Spleen (tissue), 11 donors: Measurements from ENCODE around the gene CDK10. TPM values are rescaled to one million over a fixed set of nuclear protein-coding genes. Genes with fewer than 3 reads are reported as not detected.

Experiments
- DNase-seq: peaks from one replicate; pipeline ENCODE4 v3.0.0-alpha.2; 2020
- H3K27ac ChIP-seq, 8 donors: fragments of 200-600 bp; sonication (generic) in 7 of 8; 1 replicate in 4 of 8; 2 replicates in 4 of 8; pipeline versions ENCODE4 v1.5.0 to v1.8.0; 2016 to 2021; ENCODE audit warnings: inconsistent platforms in 4 of 8, mild to moderate bottlenecking in 4 of 8, moderate library complexity in 1 of 8
- H3K27me3 ChIP-seq, 7 donors: fragments of 200-600 bp; sonication (generic) in 6 of 7; replicated peaks in 1 of 7; 1 replicate in 4 of 7; 2 replicates in 3 of 7; pipeline versions ENCODE4 v1.5.0 to v1.8.0; 2016 to 2021; ENCODE audit warnings: inconsistent platforms in 3 of 7, mild to moderate bottlenecking in 1 of 7
- H3K36me3 ChIP-seq, 6 donors: fragments of 200-600 bp; sonication (generic) in 5 of 6; 1 replicate in 4 of 6; 2 replicates in 2 of 6; pipeline versions ENCODE4 v1.5.0 to v1.8.0; 2016 to 2021; ENCODE audit warnings: inconsistent platforms in 2 of 6
- H3K4me1 ChIP-seq, 6 donors: fragments of 200-600 bp; sonication (generic) in 5 of 6; 1 replicate in 3 of 6; 2 replicates in 3 of 6; pipeline versions ENCODE4 v1.5.0 to v1.8.0; 2016 to 2021; ENCODE audit warnings: inconsistent platforms in 3 of 6
- H3K4me3 ChIP-seq, 8 donors: fragments of 200-600 bp; sonication (generic) in 7 of 8; 1 replicate in 4 of 8; 2 replicates in 4 of 8; pipeline versions ENCODE4 v1.5.0 to v1.8.0; 2016 to 2021; ENCODE audit warnings: inconsistent platforms in 4 of 8, mild to moderate bottlenecking in 4 of 8, moderate library complexity in 2 of 8
- H3K9me3 ChIP-seq, 8 donors: fragments of 200-600 bp; sonication (generic) in 7 of 8; 1 replicate in 4 of 8; 2 replicates in 4 of 8; pipeline versions ENCODE4 v1.5.0 to v1.8.0; 2016 to 2021; ENCODE audit warnings: inconsistent platforms in 4 of 8
- CTCF ChIP-seq, 11 experiments: fragments of 200-600 bp in 7 of 11; fragments of 450-650 bp in 4 of 11; sonication (generic) in 4 of 11; IDR thresholded peaks in 8 of 11; conservative IDR thresholded peaks in 3 of 11; 1 replicate in 7 of 11; 2 replicates in 4 of 11; pipeline versions ENCODE4 v1.4.0 to v1.8.0; 2016 to 2021; ENCODE audit warnings: antibody characterized with exemption in 11 of 11, inconsistent platforms in 4 of 11, mild to moderate bottlenecking in 1 of 11
- POLR2A ChIP-seq, 3 donors: fragments of 450-650 bp; IDR thresholded peaks; one replicate each; pipeline ENCODE4 v1.5.1; 2017; ENCODE audit warnings: antibody characterized with exemption in 3 of 3, mild to moderate bottlenecking in 1 of 3
- POLR2AphosphoS5 ChIP-seq, 3 donors: sonication (generic); formaldehyde crosslinking; IDR thresholded peaks; one replicate each; pipeline ENCODE4 v1.5.1; 2017; ENCODE audit warnings: antibody characterized with exemption in 3 of 3
- WGBS, 5 donors: extraction: QIAGEN DNeasy Blood & Tissue Kit in 3 of 5; methylation state at CpG; one replicate each; pipeline versions ENCODE4 v1.1.5 to v1.1.7; 2013 to 2018; 5-methylcytosine and 5-hydroxymethylcytosine counted together
- intact Hi-C: fragments of 100-400 bp; cut with DNase I; formaldehyde crosslinking; loops from one replicate; pipeline ENCODE4 v1.15.0; 2023; ENCODE audit warnings: low total_unique reads
- polyA plus RNA-seq, 3 donors: library from polyadenylated mRNA; stranded (reverse); fragments of 200-250 nt; gene quantifications; one replicate each; pipeline ENCODE4 v1.2.1, GENCODE V29; 2013
- total RNA-seq, 7 donors: library from RNA; depleted of rRNA in 3 of 7; stranded (reverse); fragments of >200 nt in 3 of 7; fragmentation: NEBNext Ultra II Directional in 4 of 7; extraction: Animal tissue kit (Norgen Biotek cat#: 25700) in 4 of 7; gene quantifications; one replicate each; pipeline versions ENCODE4 v1.1.0 to v1.2.1, GENCODE V29; 2016 to 2021
- donor health status: healthy with polysubstance abuse.
- donor health status: DM: no; HTN: no; CAD: no; lungs with moderate emphysema.
- donor health status: DM: no; HTN: no; CAD: no.
- donor health status: Bipolar disorder and iron deficiency.
- donor health status: healthy.
- donor health status: DM: no; HTN: no; CAD: no.
- donor health status: DM: yes; HTN: yes; CAD: no.

Gene CDK10
- total and polyA plus RNA-seq, 10 donors: 47.6 to 201 (median 78.6) TPM

- H3K27me3 ChIP-seq: no peaks in the 10 kb centered on the region
- intact Hi-C loops: no loop called here
- H3K4me3 ChIP-seq: no peak overlapping the region
- no peak overlapping the region for H3K27ac ChIP-seq
- no peak for DNase-seq
- H3K4me1 ChIP-seq: peaks cover 2 to 60% (median 12%) of the 10 kb centered on the region in 6 donors
- TF ChIP-seq POLR2AphosphoS5 (IDR thresholded peaks at IDR 0.05) (no peak), POLR2A (IDR thresholded peaks at IDR 0.05) (no peak), CTCF (IDR thresholded peaks at IDR 0.05 in 8 of 11, conservative IDR thresholded peaks at IDR 0.05 in 3 of 11) (no peak)
- H3K36me3 ChIP-seq: peaks cover 11 to 100% (median 97%) of the 10 kb centered on the region in 6 donors
- WGBS, 5 donors: 92 to 100% (median 97%) methylated on average over 2 to 3 of the region's 3 CpGs
- no peaks in the 10 kb centered on the region for H3K9me3 ChIP-seq
These were observed 50.1 kb downstream of the CDK10 start for GRCh38 chr16:89736554-89736953.

GRCh38 chr16:89737341-89738071, 51.0 kb downstream of the CDK10 start:
- DNase-seq: no peak
- 76 to 81% (median 79%) methylated on average over 20 of the region's 20 CpGs for WGBS, 5 donors
- Histone ChIP-seq H3K4me1 (peaks cover 2 to 51% (median 9%) of the 10 kb centered on the region in 6 donors), H3K4me3 (no peak overlapping the region), H3K27me3 (no peaks in the 10 kb centered on the region), H3K36me3 (peaks cover 11 to 100% (median 95%) of the 10 kb centered on the region in 6 donors), H3K9me3 (no peaks in the 10 kb centered on the region), H3K27ac (no peak overlapping the region)
- intact Hi-C loops: no loop called here
- peak in 1 of 3 donors; percentile 39 for TF ChIP-seq POLR2AphosphoS5 (IDR thresholded peaks at IDR 0.05)
- TF ChIP-seq POLR2A (IDR thresholded peaks at IDR 0.05): no peak

GRCh38 chr16:89738072-89738377, 51.5 kb downstream of the CDK10 start:
- no peak for DNase-seq
- Histone ChIP-seq H3K27ac (no peak overlapping the region), H3K9me3 (no peaks in the 10 kb centered on the region), H3K4me1 (peaks cover 2 to 51% (median 9%) of the 10 kb centered on the region in 6 donors), H3K27me3 (no peaks in the 10 kb centered on the region), H3K36me3 (peaks cover 11 to 100% (median 92%) of the 10 kb centered on the region in 6 donors), H3K4me3 (no peak overlapping the region)
- 89 to 98% (median 92%) methylated on average over 8 to 14 of the region's 14 CpGs for WGBS, 5 donors
- TF ChIP-seq POLR2AphosphoS5 (IDR thresholded peaks at IDR 0.05) (peak in 2 of 3 donors; percentile 3 to 78), CTCF (IDR thresholded peaks at IDR 0.05 in 8 of 11, conservative IDR thresholded peaks at IDR 0.05 in 3 of 11) (no peak)
- intact Hi-C loops: no loop called here

- 86 to 91% (median 89%) methylated on average over 16 to 20 of the region's 20 CpGs for WGBS, 5 donors
- no peaks in the 10 kb centered on the region for H3K27me3 ChIP-seq
- H3K36me3 ChIP-seq: peaks cover 11 to 94% (median 85%) of the 10 kb centered on the region in 6 donors
- no peaks in the 10 kb centered on the region for H3K9me3 ChIP-seq
- H3K4me3 ChIP-seq: no peak overlapping the region
- TF ChIP-seq CTCF (IDR thresholded peaks at IDR 0.05 in 8 of 11, conservative IDR thresholded peaks at IDR 0.05 in 3 of 11) (no peak), POLR2AphosphoS5 (IDR thresholded peaks at IDR 0.05) (peak in 2 of 3 donors; percentile 22 to 64), POLR2A (IDR thresholded peaks at IDR 0.05) (no peak)
- H3K27ac ChIP-seq: no peak overlapping the region
- DNase-seq: no peak
- intact Hi-C loops: no loop called here
- peaks cover 2 to 50% (median 9%) of the 10 kb centered on the region in 6 donors for H3K4me1 ChIP-seq
These were observed 52.2 kb downstream of the CDK10 start for GRCh38 chr16:89738538-89739317.
